Activated T-cell treated with anti-CD3 and anti-CD28 coated beads for 4 hours (primary cell): ENCODE results near the gene ANKRD27.
"Not testable (repeated sequence)": the region's sequence is repeated elsewhere in the genome, so short reads cannot be mapped to it uniquely, and the experiment has no call there.

Experiments
- DNase-seq: peaks from one replicate; pipeline ENCODE4 v3.0.0-alpha.2; 2020

The ANKRD27 gene

DNA sequence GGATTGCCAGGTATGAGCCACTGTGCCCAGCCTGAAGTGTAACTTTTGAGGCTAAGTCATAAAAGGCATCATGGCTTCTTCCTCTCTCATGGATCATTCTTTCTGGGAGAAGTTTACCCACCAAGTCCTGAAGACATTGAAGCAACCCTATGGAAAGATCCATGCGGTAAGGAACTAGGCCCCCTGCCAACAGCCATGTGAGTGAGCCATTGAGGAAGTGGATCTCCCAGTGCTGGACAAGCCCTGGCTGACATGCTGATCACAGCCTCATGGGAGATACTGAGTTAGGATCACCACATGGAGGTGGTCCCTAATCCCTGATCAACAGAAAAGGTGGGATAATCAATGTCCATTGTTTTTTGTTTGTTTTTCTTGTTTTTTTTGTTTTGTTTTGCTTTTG, 13.3 kb upstream of the ANKRD27 start:
- DNase-seq = no peak

GRCh38 chr19:32687681-32688080, 12.7 kb upstream of the ANKRD27 start:
- DNase-seq = no peak

- no peak for DNase-seq
Measured at GRCh38 chr19:32686847-32687475, 12.0 kb upstream of the ANKRD27 start.

DNA sequence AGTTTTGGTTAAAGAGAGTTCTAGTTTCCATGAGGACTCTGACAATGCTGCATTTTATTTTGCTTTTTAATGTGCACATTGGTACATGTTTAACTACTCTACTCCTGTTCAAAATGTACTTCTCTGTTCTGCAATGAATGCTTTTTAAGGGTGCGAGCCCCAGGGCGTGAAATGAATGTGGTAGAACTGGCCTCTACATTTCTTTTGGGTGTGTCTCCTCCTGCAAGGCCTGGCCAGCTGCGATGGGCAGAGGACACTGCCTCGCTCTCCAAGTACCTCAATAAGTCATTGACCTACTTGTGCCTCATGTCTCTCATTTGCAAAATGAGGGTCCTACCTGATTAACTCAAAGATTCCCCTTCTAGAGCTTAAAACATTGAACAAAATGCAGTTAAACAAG, 7.3 kb upstream of the ANKRD27 start:
- DNase-seq = no peak

DNA sequence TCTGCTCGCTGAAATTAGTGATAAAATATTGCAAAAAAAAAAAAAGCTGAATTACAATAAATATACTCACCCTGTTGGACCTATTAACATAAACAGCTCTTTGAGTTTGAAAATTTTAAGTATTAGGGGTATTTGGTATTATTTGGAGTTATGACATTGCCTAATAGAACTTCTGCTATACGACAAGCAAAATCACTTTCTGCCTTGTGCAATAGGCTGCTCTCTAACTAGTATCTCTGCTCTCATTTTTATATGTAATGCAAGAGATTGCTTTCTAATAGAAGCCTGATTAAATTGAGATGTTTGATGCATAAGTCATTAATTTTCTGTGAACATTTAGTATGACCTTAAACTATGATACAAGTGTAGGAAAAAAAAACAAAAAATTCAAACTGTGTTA, 6.0 kb upstream of the ANKRD27 start:
- DNase-seq = no peak

GRCh38 chr19:32677657-32678056, 2.7 kb upstream of the ANKRD27 start:
- DNase-seq = no peak

GRCh38 chr19:32676895-32677359, 1.9 kb upstream of the ANKRD27 start:
- no peak for DNase-seq

DNA sequence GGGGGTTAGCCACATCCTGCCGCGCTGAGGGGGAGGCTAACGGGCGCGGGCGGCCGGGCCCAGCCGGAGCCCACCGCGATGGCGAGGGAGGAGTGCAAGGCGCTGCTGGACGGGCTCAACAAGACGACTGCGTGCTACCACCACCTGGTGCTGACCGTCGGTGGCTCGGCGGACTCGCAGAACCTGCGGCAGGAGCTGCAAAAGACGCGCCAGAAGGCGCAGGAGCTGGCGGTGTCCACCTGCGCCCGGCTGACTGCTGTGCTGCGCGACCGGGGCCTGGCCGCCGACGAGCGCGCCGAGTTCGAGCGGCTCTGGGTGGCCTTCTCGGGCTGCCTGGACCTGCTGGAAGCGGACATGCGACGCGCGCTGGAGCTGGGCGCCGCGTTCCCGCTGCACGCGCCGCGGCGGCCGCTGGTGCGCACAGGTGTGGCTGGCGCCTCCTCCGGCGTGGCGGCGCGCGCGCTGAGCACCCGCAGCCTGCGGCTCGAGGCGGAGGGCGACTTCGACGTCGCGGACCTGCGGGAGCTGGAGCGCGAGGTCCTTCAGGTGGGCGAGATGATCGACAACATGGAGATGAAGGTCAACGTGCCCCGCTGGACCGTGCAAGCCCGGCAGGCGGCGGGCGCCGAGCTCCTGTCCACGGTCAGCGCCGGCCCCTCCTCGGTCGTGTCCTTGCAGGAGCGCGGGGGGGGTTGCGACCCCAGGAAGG, 1.4 kb upstream of the ANKRD27 start:
- DNase-seq = no peak

DNA sequence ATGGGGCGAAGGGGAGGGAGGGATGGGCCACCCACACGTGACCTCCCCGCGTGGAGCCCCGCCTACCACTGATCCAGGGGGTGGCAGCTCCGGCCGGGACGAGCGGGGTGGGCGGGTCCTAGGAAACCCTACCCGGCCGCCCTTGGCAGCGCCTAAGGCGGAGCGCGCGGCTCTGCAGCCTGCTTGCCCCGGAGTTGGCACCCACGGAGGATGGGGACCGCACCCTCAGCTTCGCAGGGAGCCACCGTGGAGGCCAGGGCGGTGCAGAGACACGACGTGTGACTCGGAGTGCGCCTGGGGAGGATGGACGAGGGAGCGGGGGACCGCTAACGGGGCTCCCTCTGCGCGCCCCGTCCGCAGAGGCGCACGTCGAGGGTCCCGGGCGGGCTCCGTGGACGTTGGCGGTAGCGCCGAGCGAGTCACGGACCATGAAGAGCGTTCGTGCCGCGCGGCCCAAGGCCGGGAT, 773 bp upstream of the ANKRD27 start, which contains the start of gene RGS9BP:
RGS9BP (plus strand) TSS at position 129 of the 466 bp plus-strand sequence. CDS start 416 bp downstream, outside the sequence.
- DNase-seq = peak; percentile 52

GRCh38 chr19:32674153-32674930, 638 bp downstream of the ANKRD27 start:
- no peak for DNase-seq

- DNase-seq = no peak
Measured at GRCh38 chr19:32673573-32673972, 1.4 kb downstream of the ANKRD27 start.

DNA sequence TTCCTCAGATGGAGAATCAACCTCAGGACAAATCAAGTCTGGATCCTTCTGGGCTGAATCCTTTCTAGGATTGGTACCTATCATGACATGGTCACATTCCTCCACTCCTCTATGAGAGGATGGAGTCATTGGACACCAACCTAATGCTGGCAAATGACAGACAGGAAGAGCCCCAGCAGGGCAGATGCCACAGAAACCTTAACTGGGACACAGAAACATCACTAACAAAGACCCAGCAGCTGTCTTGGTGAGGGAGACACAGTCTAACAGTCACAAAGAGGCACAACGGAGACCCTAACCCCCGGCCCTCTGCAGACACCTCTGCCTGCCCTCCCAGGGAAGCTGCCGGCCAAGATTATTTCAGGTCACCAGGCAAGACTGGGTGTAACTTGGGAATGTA, 2.1 kb downstream of the ANKRD27 start:
- DNase-seq = no peak

DNA sequence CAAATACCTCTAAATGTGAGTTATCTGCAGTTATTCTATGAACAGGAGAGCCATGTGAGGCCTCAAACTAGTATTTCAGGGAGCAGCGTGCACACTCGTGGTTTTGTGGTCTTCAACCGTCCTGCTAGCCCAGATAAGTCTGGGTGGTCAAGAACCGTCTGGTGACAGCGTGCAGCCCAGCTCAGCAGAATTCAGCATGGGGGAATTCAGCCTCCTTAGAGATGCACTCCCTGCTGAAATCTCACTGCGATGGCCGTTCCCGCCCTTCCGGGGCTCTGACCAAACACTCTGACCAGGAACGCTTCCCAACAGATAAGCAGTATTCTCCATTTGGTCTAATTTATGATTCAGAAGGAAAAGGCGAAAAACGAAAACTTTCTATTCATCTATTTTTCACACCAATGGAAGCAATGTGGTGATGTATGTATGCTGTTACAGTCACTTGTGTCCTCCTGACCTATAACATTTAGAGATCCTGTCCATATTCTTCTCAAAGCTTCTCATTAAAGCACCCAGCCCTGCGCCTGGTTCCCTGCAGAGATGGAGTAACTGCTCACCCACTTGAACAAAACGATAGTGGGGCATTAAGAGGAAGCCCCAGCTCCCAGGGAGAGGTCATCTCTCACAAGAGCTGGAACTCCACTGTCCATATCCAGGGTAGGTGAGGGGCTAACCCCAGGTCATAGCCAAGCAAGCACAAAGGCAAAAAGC, 2.9 kb downstream of the ANKRD27 start:
- no peak for DNase-seq

DNA sequence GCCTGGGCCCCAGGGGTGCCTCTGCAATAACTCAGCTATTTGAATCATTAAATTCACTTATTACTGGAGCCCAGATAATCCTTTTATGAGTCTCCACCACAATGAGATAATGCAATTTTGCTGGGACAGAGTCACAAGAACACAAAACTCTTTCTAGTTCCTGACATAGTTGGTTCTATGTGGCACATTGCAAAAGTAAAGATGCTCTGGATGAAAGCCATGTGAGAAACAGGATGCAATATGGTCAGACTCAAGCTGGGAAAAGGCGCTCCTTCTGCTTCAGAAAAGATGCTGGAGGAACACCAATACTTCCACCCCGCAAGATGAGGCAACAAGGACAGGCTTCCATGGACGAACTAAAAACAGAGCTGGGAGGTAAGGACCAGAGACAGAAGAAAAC, 5.7 kb downstream of the ANKRD27 start:
- DNase-seq = no peak

GRCh38 chr19:32666084-32666483, 8.9 kb downstream of the ANKRD27 start:
- DNase-seq = no peak

DNA sequence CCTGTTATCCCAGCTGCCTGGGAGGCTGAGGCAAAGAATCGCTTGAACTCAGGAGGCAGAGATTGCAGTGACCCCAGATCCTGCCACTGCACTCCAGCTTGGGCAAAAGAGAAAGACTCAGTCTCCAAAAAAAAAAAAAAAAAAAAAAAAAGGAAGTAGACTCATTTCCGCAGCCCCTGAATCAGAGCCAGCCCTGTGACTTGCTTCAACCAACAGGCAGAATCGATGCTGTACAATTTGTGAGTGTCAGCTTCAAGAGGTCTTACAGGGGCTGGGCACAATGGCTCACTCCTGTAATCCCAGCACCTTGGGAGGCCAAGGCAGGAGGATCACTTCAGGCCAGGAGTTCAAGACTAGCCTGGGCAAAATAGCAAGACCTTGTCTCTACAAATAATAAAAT, 12.8 kb downstream of the ANKRD27 start:
- DNase-seq = no peak

- no peak for DNase-seq
Measured at GRCh38 chr19:32661318-32661717, 13.7 kb downstream of the ANKRD27 start.

GRCh38 chr19:32658527-32658926, 16.5 kb downstream of the ANKRD27 start:
- no peak for DNase-seq

- DNase-seq = no peak
Measured at GRCh38 chr19:32658075-32658474, 16.9 kb downstream of the ANKRD27 start.

DNA sequence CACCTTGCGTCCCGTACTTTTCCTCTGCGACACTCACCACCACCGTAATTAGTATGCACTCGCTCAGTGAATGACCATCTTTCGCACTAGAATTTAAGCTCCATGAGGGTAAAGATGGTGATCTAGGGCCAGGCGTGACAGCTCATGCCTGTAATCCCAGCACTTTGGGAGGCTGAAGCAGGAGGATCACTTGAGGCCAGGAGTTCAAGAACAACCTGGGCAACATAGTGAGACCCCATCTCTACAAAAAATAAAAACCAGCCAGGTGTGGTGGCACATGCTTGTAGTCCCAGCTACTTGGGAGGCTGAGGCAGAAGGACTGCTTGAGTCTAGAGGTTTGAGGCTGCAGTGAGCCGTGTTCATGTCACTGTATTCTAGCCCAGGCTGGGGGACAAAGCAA, 18.6 kb downstream of the ANKRD27 start:
- not testable (repeated sequence) for DNase-seq

GRCh38 chr19:32653599-32653915, 21.4 kb downstream of the ANKRD27 start:
- no peak for DNase-seq

DNA sequence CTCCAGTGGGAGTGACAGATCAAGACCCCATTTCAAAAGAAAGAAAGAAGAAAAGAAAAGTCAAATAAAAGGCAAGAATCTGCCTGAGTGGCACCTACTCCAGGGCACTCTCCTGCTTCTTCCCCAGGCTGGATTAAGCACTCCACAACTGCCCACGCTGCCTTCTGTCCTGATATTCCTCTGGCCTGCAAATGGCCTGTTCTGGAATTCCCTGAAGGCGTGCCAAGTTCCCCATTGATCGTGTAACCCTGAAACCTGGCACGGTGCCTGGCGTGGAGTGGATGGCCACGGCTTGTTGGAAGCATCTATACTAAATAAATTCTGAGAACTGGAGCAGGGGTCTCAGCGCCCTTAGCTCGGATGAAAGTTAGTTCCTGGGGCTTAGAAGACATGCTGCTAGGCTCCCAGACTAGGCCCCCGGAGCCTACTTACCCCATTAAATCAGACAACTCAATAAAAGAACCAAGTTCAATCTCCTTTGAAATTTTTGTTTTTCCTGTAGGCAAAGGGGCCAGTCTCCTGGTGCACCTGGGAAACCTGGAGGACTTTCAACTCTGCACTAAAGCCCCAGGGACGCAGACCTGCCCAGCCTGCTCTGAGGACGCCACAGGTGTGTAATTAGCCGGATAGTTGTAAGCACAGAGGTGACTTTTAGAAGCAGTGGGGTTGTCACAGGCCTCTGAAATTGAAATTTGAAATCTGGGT, 21.9 kb downstream of the ANKRD27 start:
- DNase-seq = no peak

- not testable (repeated sequence) for DNase-seq
Measured at GRCh38 chr19:32652331-32652730, 22.6 kb downstream of the ANKRD27 start.
